GM12878 (cell line): ENCODE results near the gene SLCO4A1.

Experiments
- ATF7 ChIP-seq: fragments of 450-650 bp; IDR thresholded peaks from 2 replicates; pipeline ENCODE4 v1.6.1; 2016; ENCODE audit warnings: low read depth, mild to moderate bottlenecking
- FOS ChIP-seq: IDR thresholded peaks from 3 replicates; pipeline ENCODE4 v1.6.1; 2011; ENCODE audit warnings: borderline replicate concordance; ENCODE audit not compliant: insufficient read length; ENCODE audit errors: extremely low read depth
- HDGF ChIP-seq: fragments of 450-650 bp; IDR thresholded peaks from 2 replicates; pipeline ENCODE4 v1.6.1; 2016; ENCODE audit warnings: antibody characterized with exemption
- IKZF1 ChIP-seq: fragments of 450-650 bp; conservative IDR thresholded peaks from 2 replicates; pipeline ENCODE4 v1.6.1; 2017; ENCODE audit warnings: antibody characterized with exemption, mild to moderate bottlenecking
- POLR2AphosphoS5 ChIP-seq: IDR thresholded peaks from 2 replicates; pipeline ENCODE4 v1.6.1; 2011; ENCODE audit warnings: mild to moderate bottlenecking, low read length, inconsistent platforms
- ZNF24 ChIP-seq: fragments of 450-650 bp; IDR thresholded peaks from 2 replicates; pipeline ENCODE4 v1.6.1; 2017; ENCODE audit warnings: antibody characterized with exemption, mild to moderate bottlenecking
- TF ChIP-seq, protein P1 (sequence below), 3 experiments: IDR thresholded peaks in 2 of 3; conservative IDR thresholded peaks in 1 of 3; 2 replicates each; pipeline ENCODE4 v1.5.1; 2011; ENCODE audit warnings: low read depth in 3 of 3, low read length in 3 of 3, mild to moderate bottlenecking in 3 of 3, control low read depth in 2 of 3, moderate library complexity in 2 of 3, inconsistent platforms in 1 of 3, mixed read lengths in 1 of 3; ENCODE audit not compliant: control insufficient read depth in 2 of 3, insufficient read depth in 1 of 3; ENCODE audit errors: extremely low read depth in 1 of 3
- TF ChIP-seq, protein P2 (sequence below): IDR thresholded peaks from 2 replicates; pipeline ENCODE4 v1.6.1; 2011; ENCODE audit warnings: mild to moderate bottlenecking, low read depth, low read length, moderate library complexity; ENCODE audit not compliant: insufficient replicate concordance

DNA sequence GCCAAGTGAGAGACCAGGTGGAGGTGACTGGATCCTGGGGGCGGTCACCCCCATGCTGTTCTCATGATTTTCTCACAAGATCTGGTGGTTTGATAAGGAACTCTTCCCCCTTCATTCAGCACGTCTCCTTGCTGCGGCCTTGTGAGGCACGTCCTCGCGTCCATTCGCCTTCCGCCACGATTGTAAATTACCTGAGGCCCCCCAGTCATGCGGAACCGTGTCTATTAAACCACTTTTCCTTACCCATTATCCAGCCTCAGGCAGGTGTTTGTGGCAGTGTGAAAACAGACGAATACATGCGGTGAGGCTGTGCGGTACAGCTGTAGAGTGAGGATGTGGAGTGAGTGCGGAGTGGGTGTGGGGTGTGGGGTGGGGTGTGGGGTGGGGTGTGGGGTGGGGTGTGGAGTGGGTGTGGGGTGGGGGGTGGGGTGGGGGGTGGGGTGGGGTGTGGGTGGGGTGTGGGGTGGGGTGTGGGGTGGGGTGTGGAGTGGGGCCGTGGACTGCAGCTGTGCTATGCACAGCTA is 54.2 kb downstream of the SLCO4A1 start:
- TF ChIP-seq, protein P1, sequence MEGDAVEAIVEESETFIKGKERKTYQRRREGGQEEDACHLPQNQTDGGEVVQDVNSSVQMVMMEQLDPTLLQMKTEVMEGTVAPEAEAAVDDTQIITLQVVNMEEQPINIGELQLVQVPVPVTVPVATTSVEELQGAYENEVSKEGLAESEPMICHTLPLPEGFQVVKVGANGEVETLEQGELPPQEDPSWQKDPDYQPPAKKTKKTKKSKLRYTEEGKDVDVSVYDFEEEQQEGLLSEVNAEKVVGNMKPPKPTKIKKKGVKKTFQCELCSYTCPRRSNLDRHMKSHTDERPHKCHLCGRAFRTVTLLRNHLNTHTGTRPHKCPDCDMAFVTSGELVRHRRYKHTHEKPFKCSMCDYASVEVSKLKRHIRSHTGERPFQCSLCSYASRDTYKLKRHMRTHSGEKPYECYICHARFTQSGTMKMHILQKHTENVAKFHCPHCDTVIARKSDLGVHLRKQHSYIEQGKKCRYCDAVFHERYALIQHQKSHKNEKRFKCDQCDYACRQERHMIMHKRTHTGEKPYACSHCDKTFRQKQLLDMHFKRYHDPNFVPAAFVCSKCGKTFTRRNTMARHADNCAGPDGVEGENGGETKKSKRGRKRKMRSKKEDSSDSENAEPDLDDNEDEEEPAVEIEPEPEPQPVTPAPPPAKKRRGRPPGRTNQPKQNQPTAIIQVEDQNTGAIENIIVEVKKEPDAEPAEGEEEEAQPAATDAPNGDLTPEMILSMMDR (IDR thresholded peaks at IDR 0.05 in 2 of 3, conservative IDR thresholded peaks at IDR 0.05 in 1 of 3; ENCODE audit: control insufficient read depth in 2 of 3, extremely low read depth in 1 of 3, insufficient read depth in 1 of 3, low read depth in 3 of 3, low read length in 3 of 3) = no peak
- TF ChIP-seq HDGF (no peak), ATF7 (no peak), ZNF24 (no peak), POLR2AphosphoS5 (no peak), FOS (no peak), IKZF1 (no peak)
- TF ChIP-seq, protein P2, sequence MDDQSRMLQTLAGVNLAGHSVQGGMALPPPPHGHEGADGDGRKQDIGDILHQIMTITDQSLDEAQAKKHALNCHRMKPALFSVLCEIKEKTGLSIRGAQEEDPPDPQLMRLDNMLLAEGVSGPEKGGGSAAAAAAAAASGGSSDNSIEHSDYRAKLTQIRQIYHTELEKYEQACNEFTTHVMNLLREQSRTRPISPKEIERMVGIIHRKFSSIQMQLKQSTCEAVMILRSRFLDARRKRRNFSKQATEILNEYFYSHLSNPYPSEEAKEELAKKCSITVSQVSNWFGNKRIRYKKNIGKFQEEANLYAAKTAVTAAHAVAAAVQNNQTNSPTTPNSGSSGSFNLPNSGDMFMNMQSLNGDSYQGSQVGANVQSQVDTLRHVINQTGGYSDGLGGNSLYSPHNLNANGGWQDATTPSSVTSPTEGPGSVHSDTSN = no peak
